Right lung (tissue), 5 donors: ENCODE measurements around the gene PLCE1. TPM values are rescaled to one million over a fixed set of nuclear protein-coding genes. Genes with fewer than 3 reads are reported as not detected.

Source experiments
- DNase-seq, 2 donors: peaks; one replicate each; pipeline ENCODE4 v3.0.0-alpha.2; 2013
- polyA plus RNA-seq, 5 donors: library from polyadenylated mRNA; unstranded; fragments of 120-200 nt; gene quantifications; one replicate each; pipeline versions ENCODE4 v1.2.1 to v1.2.3, GENCODE V29; 2013; ENCODE audit warnings: inconsistent platforms in 1 of 5, low replicate concordance in 1 of 5; ENCODE audit not compliant: insufficient read length in 5 of 5, insufficient read depth in 1 of 5

PLCE1 gene
- polyA plus RNA-seq, 5 donors: 15.3 to 26.0 (median 19.8) TPM

DNA sequence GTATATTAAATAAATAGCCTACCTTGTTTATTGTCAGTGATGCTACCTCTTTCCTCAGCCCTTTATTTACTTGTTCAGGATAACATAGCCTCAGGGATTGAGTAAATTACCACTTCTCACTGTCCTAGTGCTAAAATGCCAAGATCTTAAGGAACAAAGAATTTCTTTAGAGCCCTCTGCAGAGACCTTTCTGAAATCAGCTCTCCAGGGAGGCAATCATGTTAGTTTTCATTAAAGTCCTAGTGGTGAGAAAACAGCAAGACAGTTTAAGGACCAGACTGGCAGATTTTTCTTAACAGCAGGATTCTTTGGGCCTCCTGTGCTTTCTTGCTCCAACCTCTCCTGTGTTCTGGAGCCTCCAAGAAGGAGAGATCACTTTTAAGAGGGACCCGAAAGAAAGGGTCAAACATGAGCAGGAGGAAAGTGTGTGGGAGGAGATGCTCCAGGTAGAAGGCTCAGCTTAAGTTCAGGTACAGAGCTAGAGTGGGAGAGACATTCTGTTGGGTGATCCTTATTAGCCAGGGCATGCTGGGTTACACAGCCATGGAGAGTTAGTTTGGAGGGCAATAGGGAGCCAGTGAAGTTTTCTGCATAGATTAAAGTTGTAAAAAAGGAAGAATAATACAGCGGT lies 1.2 kb upstream of the PLCE1 start:
- no peak for DNase-seq

DNA sequence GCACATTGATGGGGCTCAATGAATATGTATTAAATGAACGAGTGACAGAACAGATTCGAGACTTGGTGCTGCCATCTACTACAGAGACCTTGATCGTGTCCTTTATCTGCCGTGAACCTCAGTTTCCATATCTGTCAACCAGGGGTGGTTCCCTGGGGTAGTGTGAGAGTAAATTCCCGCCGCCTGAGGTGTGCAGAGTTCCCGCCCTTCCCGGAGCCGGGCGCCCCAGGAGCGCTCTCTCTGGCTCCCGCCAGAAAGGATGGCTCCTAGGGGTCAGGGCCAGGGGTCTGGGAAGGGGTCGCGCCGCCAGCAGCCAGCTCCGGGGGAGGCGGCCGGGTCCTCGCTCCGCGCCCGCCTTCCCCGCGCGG lies 333 bp upstream of the PLCE1 start:
- DNase-seq: no peak

DNA sequence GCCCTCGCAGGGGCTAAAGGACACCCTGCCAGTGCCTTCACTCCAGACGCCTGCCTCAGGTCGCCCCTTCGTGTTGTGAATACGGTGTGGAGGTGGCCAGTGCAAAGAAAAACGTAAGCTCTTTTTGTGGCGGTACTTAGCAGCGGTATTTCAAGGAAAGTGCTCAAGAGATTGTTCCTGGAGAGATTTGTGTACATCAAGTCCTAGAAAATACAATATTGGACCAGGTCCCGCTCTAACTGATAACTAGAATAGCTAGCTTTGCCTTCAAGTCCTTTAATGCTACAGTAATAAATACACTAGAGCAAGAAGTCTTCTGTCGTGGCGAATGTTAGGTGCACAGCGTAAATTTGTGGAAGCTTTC lies 689 bp downstream of the PLCE1 start:
- no peak for DNase-seq

DNA sequence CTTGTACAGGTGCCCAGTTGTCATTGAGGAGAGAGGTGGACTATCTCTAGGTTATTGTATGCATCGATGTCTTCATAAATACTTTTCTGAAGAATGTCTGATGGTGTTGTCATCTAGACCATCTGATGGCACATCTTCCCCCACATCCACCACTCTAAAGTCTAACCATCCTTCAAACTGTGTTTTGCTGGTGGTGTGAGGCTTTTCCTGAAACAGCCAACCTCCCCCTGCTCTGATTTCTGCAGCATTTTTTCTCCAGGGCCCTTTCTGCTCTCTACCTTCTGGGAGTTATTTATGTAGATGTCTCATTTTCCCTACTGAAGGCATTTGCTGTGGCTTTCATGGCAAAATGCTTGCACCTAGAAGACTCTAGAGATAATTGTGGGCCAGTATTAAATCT lies 1.5 kb downstream of the PLCE1 start:
- DNase-seq: no peak

DNA sequence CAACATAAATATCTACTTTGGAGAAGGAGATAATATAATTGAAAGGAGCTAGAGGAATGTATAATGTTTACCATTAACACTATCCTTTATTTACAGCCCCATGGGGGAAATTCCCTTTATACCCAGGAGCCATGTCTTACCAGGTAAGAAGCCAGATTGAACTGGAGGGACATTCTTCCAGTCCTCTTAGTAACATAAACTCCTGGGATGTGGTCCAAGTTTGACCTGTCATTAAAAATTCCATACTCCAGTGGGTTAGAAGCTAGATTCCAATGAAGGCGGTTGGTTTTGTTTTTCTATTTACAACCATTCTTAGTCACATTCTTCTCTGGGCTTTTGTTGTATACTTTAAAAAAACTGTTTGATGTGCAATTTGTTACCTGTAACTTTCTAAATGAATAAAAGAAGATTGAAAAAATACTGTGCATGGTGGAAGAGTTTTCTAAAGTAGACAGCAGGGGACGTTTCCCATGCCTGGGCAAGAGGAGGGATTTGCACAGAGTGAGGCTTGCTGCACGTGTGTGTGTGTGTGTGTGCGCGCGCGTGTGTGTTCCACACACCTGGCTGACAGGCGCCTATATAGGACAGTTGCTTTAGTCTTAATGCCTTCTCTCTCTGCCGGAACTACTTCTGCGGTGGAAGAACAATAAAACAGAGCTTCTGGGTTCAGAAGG lies 2.0 kb downstream of the PLCE1 start:
- no peak for DNase-seq

DNA sequence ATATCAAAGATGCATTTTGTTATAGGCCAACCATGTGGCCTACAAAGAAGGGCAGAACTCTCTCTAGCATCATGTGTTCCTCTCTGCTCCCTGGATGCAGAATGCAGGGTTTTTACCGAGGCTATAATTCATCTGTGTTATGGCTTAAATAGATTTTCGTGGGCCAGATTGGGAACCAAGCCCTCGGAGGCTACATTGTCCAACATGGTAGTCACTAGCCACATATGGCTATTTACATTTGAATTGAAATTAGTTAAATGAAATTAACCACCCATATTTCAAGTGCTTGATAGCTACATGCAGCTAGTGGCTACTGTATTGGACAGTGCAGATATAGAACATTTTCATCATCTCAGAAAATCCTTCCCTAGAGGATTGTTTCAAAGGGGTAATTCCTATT lies 2.8 kb downstream of the PLCE1 start:
- no peak for DNase-seq

DNA sequence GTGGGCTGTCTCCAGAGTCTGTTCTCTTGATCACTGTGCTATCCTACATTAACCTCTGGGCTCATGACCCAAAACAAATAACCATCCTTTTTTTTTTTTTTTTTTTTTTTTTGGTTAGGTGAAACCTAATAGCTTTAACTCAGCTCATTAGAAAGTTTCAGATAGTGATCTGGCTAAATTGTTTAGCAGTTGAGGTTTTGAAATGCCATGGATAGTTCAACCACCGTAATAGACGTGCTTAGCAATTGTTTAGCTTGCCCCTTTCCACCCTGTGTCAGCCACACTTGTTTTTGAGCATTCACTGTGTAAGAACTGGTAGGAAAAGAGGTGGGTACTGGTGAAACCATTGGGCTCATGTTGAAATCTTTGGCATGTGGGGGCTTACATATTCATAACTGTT lies 3.8 kb downstream of the PLCE1 start:
- DNase-seq: no peak

DNA sequence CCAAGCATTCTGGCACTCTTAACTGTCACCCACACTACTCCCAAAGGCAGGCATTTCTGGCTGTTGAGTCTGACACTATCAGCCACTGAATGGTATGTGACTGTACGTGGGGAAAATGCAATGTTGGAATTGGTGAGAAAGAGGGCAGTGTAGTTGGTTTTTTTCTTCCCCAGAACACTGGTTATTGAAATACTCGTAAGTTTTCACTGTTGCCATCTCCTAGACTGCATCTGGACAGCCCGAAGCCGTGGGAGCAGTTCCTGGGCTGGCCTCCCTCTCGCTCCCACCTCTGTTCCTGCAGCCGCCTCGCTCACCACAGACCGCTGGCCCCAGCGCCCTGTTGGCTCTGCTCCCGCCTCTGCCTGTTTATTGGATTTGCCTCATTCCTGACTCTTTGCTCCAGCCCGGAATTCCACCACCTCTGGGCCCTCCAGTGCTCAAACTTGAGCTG lies 5.7 kb downstream of the PLCE1 start:
- no peak for DNase-seq

DNA sequence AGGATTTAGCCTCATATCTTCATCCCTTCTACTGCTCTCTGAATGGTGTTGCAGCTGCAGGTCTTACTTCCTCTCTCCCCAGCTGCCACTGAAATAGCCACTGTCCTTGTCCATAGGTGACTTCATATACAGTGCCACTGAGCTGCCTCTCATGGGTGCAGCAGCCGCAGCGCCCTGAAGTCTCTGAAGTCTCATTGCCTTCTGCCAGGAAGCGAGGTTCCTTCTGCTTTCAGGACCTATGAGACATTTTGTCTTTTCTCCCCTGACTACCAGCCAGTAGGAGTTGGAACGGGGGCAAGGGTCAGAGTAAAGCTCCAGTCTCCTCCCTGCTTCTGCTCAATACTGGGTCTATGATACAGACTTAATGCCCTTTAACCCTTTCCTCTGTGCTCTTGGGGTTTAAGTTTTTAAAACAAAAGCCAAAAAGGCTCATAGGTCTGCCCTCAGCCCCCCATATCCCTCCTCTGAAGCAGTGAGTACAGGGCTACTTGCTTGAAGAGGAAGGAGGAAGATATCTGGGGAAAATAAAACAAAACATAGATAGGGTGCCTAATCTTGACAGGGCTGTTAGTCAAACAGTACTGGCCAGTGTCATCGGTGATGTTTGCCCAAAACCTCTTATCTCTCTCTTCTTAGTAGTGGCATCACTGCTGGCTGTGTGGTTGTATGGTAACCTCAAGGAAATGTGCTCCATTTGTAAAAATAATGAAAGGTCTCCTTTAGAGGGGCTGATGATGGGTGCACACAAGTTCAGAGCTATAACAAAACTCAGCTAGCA lies 7.1 kb downstream of the PLCE1 start:
- DNase-seq: no peak

DNA sequence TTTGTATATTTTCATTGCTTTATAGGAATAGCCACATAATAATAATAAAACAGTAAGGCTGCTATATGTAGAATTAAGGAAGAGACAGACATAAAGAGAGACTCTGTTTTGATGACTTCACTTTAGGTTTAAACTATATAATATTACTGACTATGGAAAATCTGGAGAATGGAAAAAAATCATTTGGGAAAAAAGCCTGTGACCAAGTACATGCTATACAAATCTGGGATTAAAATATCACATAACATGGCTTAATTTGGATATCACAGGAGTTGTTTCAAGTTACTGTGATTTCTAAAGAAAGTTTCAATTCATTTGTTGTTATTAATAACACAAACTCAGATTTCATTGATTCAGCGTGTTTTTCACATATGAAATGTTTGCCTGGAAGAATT lies 7.7 kb downstream of the PLCE1 start:
- no peak for DNase-seq

DNA sequence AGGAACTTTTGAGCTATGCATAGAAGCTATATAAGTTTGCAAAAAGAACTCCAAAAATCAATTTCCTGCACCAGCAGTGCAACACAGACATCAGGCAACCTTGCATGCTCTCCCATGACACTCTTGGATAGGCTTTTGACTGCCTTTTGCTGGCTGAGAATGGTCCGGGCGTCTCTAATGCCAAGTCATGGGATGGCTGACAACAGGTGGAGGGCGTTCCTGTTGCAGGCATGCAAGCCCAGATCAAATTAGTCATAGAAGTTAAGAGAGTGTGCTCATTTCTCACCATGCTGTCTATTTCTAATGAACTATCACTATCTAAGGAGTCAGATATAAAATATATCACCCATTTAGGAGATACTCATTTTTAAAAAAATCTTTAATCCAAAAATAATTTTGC lies 8.4 kb downstream of the PLCE1 start:
- no peak for DNase-seq

DNA sequence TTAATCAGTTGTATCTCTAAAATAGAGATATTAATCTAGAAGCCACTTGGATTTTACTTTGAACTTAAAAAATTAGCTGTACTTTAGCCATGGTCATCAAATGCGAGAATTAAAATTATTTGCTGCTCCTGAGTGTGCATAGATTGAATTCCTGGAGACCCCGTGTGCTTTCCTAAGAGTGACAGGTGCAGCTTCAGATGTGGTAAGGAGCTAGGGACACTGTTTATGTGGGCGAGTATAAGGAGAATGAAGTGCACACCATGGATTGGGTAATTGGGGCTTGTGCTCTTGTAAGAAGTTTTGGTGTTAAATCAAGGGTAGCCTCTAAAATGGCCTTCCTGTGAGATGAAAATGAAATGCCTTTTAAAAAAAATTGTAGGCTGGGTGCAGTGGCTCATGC lies 9.8 kb downstream of the PLCE1 start:
- no peak for DNase-seq

DNA sequence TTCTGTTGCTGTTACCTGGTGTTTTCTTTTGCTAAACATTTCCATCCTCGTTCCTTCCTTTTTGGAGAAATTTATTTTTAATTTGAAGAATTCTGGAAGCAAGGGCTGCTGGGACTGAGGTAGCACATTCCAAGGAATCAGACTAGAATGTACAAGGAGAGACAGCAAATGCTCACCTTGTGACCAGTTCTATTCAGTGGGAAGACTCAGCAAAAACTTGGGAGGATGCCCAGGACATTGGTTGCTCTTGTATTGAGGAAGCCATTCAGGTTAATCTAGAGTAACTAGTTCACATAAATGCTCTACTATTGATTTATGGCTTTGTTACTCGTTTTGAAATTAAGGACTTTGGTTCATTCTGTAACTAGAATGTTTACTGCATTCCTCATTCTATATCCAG lies 11.3 kb downstream of the PLCE1 start:
- no peak for DNase-seq

DNA sequence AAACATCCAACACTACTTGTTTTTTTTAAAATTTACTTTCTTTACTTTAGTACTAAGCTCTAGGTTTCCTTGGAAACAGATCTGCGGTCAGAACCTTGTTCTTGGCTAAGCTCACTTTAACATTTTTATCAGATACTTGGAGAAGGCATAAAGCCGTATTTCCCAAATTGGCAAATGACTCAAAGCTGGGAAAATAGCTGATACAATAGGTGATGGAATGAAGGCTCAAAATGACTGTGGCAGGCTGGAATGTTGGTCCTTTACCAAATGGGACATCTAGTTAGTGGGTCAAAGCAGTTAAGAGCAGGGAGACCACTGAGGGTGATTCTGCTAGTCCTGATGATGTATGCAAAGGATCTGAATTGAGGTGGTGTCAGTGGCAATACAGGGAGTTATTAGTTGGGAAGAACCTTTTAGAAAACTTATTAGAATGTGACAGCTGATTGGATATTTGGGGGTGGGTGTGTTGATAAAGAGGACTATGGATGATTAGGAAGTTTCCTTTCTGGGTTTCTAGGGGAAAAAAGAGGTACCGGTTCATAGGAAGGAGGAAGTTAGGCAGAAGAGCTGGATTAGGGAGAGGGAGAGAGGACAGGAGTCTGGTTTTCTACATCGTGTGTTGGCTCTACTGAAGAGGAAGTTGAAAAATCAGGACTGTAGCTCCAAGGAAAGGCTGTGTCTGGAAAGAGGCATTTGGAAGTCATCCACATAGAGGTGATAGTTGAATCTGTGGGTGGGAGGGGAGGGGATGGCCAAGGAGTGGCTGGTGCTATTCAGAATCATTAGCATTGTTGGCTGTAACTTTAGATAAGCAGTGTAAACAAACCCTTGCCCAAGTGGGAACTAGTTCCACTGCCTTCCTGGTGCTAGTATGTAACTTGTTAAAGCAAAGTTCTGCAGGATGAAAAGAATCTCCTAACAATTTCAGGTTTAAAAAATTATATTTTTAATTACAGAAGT lies 13.1 kb downstream of the PLCE1 start:
- DNase-seq: peak in 1 of 2 donors; percentile 55

DNA sequence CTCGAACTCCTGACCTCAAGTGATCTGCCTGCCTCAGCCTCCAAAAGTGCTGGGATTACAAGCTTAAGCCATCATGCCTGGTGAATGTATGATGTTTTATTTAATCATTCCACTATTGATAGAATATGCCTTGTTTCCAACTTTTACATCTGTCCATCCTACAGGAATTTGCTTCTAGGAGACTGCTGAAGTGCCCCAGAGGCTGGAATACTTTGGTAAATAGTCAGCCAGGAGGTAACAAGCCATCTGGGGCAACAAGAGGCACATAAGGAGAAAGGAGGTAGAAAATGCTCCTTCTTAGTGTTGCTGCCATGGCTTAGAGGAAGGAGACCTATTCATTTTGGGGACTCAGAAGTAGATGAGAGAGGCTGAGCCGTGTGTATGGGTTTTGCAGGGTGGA lies 14.8 kb downstream of the PLCE1 start:
- no peak for DNase-seq

DNA sequence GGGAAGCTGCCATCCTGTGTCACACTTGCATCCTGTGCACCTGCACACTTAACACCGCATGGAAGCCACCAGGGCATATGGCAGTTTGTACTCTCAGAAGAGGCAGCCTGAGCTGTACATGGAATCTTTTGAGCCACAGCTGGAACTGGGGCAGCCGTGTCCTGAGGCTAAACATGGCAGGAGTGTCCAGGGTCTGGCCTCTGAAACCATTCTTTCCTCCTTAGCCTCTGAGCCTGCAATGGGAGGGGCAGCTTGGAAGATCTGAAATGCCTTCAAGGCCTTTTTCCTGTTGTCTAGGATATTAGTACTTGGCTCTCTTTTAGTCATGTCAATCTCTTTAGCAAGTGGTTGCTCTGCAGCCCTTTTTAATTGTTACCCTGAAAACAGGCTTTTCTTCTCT lies 16.4 kb downstream of the PLCE1 start:
- DNase-seq: no peak

DNA sequence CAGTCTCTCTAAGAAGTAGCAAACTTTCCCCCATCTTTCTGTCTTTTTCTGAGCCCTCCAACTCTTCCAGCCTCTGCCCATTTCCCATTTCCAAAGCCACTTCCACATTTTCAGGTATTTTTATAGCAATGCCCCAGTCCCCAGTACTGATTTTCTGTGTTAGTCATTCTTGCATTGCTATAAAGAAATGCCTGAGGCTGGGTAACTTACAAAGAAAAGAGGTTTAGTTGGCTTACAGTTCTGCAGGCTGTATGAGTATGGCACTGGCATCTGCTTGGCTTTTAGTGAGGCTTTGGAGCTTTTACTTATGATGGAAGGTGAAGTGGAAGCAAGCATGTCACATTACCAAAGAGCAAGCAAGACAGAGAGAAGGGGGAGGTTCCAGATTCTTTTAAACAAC lies 17.2 kb downstream of the PLCE1 start:
- no peak for DNase-seq

DNA sequence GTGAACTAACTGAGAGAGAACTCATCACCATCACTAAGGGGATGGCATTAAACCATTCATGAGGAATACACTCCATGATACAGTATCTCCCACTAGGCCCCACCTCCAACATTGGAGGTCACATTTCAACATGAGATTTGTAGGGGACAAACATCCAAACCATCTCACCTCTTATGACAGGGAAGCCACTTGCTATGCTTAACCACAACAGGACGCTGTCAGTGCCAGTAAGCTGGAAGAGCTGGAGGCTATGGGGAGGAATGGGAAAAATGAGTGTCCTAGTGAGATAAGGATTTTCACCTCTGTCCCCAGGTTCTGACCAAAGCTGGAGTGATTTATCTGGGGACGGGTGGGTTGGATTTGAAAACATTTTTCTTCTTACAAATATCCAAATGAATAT lies 17.6 kb downstream of the PLCE1 start:
- DNase-seq: no peak

DNA sequence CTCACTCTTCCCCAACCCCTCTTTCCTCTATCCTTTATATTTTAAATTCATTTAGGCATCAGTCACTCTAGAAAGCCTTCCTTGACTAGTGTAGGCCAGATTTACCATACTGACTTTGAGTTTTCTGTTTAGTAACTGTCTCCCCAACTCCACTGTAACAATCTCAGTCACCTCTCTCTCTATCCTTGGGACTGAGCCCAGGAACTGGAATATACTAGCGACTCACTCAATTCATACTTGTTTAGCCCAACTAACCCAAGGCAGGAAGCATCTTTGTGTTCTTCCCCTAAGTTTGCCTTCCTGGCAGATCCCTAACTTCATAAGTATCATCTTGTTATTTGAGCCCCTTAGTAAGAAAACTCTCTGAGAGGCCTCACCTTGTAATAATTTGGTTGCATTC lies 19.1 kb downstream of the PLCE1 start:
- no peak for DNase-seq

DNA sequence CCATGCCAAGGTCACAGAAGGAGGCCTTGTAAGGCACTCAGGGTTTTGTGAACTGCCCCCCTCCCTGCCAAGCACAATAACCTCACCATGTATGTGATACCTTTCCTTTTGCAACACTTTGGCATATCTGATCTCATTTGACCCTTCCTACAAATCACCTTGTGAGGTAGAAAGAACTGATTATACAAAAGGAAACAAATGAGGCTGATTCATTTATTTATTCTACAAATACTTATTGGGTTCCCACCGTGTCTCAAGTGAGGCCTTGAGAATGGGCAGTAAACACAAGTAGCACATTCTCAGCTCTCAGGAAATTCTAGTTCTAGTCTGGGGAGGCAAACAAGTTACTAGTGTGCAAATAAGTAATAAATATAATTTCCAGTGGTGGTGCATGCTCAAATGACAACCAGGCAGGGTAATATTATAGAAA lies 19.6 kb downstream of the PLCE1 start:
- DNase-seq: no peak

DNA sequence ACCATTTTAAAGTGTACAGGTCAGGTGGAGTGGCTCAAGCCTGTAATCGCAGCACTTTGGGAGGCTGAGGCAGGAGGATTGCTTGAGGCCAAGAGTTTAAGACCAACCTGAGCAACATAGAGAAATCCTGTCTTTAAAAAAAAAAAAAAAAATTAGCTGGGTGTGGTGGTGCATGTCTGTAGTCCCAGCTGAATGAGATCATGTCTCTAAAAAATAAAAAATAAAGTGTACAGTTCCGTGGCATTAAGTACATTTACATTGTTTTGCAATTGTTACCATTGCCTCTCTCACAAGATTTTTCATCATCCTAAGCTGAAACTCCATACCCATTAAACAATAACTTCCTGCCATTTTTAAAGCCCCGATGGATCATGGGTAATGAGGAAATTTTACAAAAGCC lies 20.6 kb downstream of the PLCE1 start:
- no peak for DNase-seq
